Ovary (tissue), 9 donors: ENCODE results near the gene OAS1. TPM values are rescaled to one million over a fixed set of nuclear protein-coding genes. Genes with fewer than 3 reads are reported as not detected.

Experiments
- DNase-seq, 5 donors: peaks; one replicate each; pipeline ENCODE4 v3.0.0-alpha.2; 2019 to 2020
- H3K27ac ChIP-seq, 2 donors: fragments of 200-600 bp; one replicate each; pipeline versions ENCODE4 v1.5.1 to v1.8.0; 2019 to 2022
- H3K27me3 ChIP-seq: fragments of 200-600 bp; one replicate; pipeline ENCODE4 v1.8.0; 2022
- H3K36me3 ChIP-seq: fragments of 200-600 bp; sonication (generic); one replicate; pipeline ENCODE4 v1.5.1; 2019
- H3K4me1 ChIP-seq: one replicate; pipeline ENCODE4 v1.8.1; 2013; ENCODE audit warnings: mild to moderate bottlenecking, moderate library complexity; ENCODE audit not compliant: insufficient read depth
- H3K4me3 ChIP-seq: fragments of 200-600 bp; sonication (generic); one replicate; pipeline ENCODE4 v1.5.1; 2017
- H3K9me3 ChIP-seq, 2 donors: fragments of 200-600 bp in 1 of 2; sonication (generic) in 1 of 2; one replicate each; pipeline versions ENCODE4 v1.5.1 to v1.8.1; 2013 to 2019; ENCODE audit warnings: mild to moderate bottlenecking in 1 of 2, moderate library complexity in 1 of 2
- EP300 ChIP-seq: sonication (generic); formaldehyde crosslinking; IDR thresholded peaks from one replicate; pipeline ENCODE4 v1.6.1; 2017; ENCODE audit warnings: antibody characterized with exemption
- POLR2A ChIP-seq: fragments of 450-650 bp; IDR thresholded peaks from one replicate; pipeline ENCODE4 v1.6.1; 2017; ENCODE audit warnings: antibody characterized with exemption, mild to moderate bottlenecking, moderate library complexity
- WGBS, 3 donors: extraction: QIAGEN DNeasy Blood & Tissue Kit in 1 of 3; methylation state at CpG; one replicate each; pipeline versions ENCODE4 v1.1.5 to v1.1.7; 2013 to 2017; 5-methylcytosine and 5-hydroxymethylcytosine counted together
- intact Hi-C, 4 donors: fragments of 100-400 bp; cut with DNase I; formaldehyde crosslinking; loops; one replicate each; pipeline versions ENCODE4 v1.11.0 to v1.15.1; 2022 to 2023
- polyA plus RNA-seq, 2 donors: library from polyadenylated mRNA; stranded (reverse); fragments of 200-250 nt in 1 of 2; fragments of 350-450 nt in 1 of 2; fragmentation: Illumina TruSeq in 1 of 2; extraction: RNeasy Lipid Tissue Mini Kit (QIAGEN cat#74804) in 1 of 2; gene quantifications; one replicate each; pipeline ENCODE4 v1.2.3, GENCODE V29; 2013 to 2014
- total RNA-seq, 7 donors: library from RNA; depleted of rRNA in 2 of 7; stranded (reverse); fragments of >200 nt in 2 of 7; fragmentation: NEBNext Ultra II Directional in 3 of 7; extraction: Animal tissue kit (Norgen Biotek cat#: 25700) in 3 of 7; gene quantifications; one replicate each; pipeline versions ENCODE4 v1.1.0 to v1.2.4, GENCODE V29; 2016 to 2023
- TF ChIP-seq, protein P1 (sequence below), 3 donors: fragments of 450-650 bp in 2 of 3; fragments of 200-600 bp in 1 of 3; IDR thresholded peaks; one replicate each; pipeline versions ENCODE4 v1.5.1 to v1.8.0; 2016 to 2022; ENCODE audit warnings: antibody characterized with exemption in 3 of 3, mild to moderate bottlenecking in 1 of 3
- donor health status: DM: no; HTN: no; CAD: no; lungs with moderate emphysema.
- donor health status: DM: no; HTN: no; CAD: no.
- donor health status: Bipolar disorder and iron deficiency.
- donor health status: DM: yes; HTN: yes; CAD: no.
- donor health status: DM: no; HTN: no; CAD: no.
- donor health status: DM: yes; HTN: yes; CAD: no.

OAS1 gene
- total and polyA plus RNA-seq, 9 donors = 5.2 to 47.5 (median 8.8) TPM

DNA sequence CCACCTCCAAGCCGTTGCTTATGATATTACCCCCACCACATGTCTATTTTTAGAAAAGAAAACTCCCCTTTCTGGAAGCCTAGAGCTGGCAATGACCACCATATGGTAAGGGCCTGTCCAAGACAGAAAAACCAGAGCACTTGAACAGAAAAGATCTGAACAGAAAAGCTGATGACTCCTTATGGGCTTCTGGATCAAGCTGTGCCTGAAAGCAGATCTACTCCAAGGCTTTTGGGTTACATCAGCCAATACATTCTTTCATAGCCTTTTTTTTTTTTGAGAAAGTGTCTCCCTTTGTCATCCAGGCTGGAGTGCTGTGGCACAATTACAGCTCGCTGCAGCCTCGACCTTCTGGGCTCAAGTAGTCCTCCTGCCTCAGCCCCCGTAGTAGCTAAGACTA is 54.8 kb downstream of the OAS1 start:
- intact Hi-C loops = no loop called here
- Histone ChIP-seq H3K4me3 (no peak overlapping the region), H3K36me3 (no peaks in the 10 kb centered on the region)

GRCh38 chr12:112962561-112962960 is 55.8 kb downstream of the OAS1 start:
- WGBS, 3 donors = 93 to 97% (median 97%) methylated on average over 7 of the region's 7 CpGs
- H3K36me3 ChIP-seq = no peaks in the 10 kb centered on the region

More for the DNA sequence above, 54.8 kb downstream of the OAS1 start:
- Histone ChIP-seq H3K4me1 (no peaks in the 10 kb centered on the region), H3K9me3 (peaks cover 0 to 4% of the 10 kb centered on the region in 2 donors), H3K27me3 (no peaks in the 10 kb centered on the region), H3K27ac (no peak overlapping the region)
- TF ChIP-seq, protein P1, sequence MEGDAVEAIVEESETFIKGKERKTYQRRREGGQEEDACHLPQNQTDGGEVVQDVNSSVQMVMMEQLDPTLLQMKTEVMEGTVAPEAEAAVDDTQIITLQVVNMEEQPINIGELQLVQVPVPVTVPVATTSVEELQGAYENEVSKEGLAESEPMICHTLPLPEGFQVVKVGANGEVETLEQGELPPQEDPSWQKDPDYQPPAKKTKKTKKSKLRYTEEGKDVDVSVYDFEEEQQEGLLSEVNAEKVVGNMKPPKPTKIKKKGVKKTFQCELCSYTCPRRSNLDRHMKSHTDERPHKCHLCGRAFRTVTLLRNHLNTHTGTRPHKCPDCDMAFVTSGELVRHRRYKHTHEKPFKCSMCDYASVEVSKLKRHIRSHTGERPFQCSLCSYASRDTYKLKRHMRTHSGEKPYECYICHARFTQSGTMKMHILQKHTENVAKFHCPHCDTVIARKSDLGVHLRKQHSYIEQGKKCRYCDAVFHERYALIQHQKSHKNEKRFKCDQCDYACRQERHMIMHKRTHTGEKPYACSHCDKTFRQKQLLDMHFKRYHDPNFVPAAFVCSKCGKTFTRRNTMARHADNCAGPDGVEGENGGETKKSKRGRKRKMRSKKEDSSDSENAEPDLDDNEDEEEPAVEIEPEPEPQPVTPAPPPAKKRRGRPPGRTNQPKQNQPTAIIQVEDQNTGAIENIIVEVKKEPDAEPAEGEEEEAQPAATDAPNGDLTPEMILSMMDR (IDR thresholded peaks at IDR 0.05) = no peak
- no peak for TF ChIP-seq POLR2A
- 75 to 88% (median 87%) methylated on average over 4 of the region's 4 CpGs for WGBS, 3 donors
- no peak for DNase-seq

GRCh38 chr12:112963227-112963861 is 56.6 kb downstream of the OAS1 start:
- TF ChIP-seq POLR2A = no peak
- TF ChIP-seq, protein P1 (IDR thresholded peaks at IDR 0.05) = no peak
- no peak for TF ChIP-seq EP300
- no peak overlapping the region for H3K4me3 ChIP-seq
- no peaks in the 10 kb centered on the region for H3K4me1 ChIP-seq
- WGBS, 3 donors = 88 to 91% (median 89%) methylated on average over 14 of the region's 14 CpGs
- DNase-seq = no peak
- intact Hi-C loops = no loop called here
- no peaks in the 10 kb centered on the region for H3K36me3 ChIP-seq
- H3K27me3 ChIP-seq = no peaks in the 10 kb centered on the region
- peaks cover 0 to under 1% of the 10 kb centered on the region in 2 donors for H3K9me3 ChIP-seq
- no peak overlapping the region for H3K27ac ChIP-seq

More at GRCh38 chr12:112962561-112962960, 55.8 kb downstream of the OAS1 start:
- no peak for TF ChIP-seq POLR2A
- TF ChIP-seq EP300 = no peak
- TF ChIP-seq, protein P1 (IDR thresholded peaks at IDR 0.05) = no peak
- peaks cover 0 to 4% of the 10 kb centered on the region in 2 donors for H3K9me3 ChIP-seq
- no peaks in the 10 kb centered on the region for H3K27me3 ChIP-seq
- H3K27ac ChIP-seq = no peak overlapping the region
- intact Hi-C loops = no loop called here
- H3K4me1 ChIP-seq = no peaks in the 10 kb centered on the region
- H3K4me3 ChIP-seq = no peak overlapping the region
- DNase-seq = no peak

DNA sequence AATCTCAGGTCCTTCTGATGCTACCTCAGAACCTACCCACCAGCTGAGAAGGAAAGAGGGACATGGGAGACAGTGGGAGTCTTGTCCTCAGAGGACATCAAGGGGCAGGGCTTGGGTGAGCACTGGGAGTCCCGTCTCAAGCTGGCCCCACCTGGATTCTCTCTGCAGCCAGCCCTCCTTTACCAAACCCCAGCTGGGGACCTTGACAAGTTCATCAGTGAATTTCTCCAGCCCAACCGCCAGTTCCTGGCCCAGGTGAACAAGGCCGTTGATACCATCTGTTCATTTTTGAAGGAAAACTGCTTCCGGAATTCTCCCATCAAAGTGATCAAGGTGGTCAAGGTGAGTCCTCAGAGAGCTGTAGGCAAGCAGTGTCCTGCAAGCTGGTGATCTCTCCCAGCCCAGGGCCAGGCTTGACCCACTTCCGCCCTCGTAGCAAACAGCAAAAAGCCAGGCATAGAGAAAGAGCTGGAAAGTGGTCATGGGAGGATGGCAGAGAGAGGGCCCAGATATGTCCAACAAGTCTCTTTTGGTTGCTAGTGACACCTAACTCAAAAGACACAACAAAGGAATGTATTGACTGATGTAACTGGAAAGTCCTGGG is 57.4 kb downstream of the OAS1 start:
- Histone ChIP-seq H3K4me3 (no peak overlapping the region), H3K27me3 (no peaks in the 10 kb centered on the region)
- WGBS, 3 donors = 78 to 95% (median 90%) methylated on average over 6 of the region's 6 CpGs

More for the DNA sequence above, 57.4 kb downstream of the OAS1 start:
- Histone ChIP-seq H3K9me3 (no peaks in the 10 kb centered on the region), H3K36me3 (no peaks in the 10 kb centered on the region), H3K27ac (no peak overlapping the region), H3K4me1 (no peaks in the 10 kb centered on the region)
- intact Hi-C loops = no loop called here
- TF ChIP-seq, protein P1 (IDR thresholded peaks at IDR 0.05) = no peak
- TF ChIP-seq EP300 (no peak), POLR2A (no peak)
- DNase-seq = no peak
